ENCODE measurements around the gene POLE2.
"Not testable (repeated sequence)": the region's sequence is repeated elsewhere in the genome, so short reads cannot be mapped to it uniquely, and the experiment has no call there.

The POLE2 gene
- total RNA-seq: 2.6 to 8.9 reads per million in 2 experiments

GRCh38 chr14:49687942-49688700 lies at the start of gene POLE2:
Gene POLE2 (minus strand): TSS chr14:49688214. CDS start chr14:49688203, 11 bp downstream.
- DNase-seq (ENCODE audit: low read depth): peak; percentile 42

DNA sequence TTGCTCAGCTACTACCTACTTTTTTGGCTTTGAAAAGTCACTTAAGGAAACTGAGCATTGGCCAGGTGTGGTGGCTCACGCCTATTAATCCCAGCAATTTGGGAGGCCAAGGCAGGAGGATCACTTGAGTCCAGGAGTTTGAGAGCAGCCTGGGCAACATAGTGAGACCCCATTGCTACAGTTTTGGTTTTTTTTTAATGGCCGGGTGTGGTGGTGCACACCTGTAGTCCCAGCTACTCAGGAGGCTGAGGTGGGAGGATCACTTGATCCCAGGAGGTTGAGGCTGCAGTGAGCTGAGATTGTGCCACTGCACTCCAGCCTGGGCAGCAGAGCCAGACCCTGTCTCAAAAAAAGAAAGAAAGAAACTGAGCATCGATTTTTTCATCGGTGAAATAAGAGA lies 47.7 kb upstream of the POLE2 start:
- DNase-seq (ENCODE audit: low read depth): not testable (repeated sequence)

DNA sequence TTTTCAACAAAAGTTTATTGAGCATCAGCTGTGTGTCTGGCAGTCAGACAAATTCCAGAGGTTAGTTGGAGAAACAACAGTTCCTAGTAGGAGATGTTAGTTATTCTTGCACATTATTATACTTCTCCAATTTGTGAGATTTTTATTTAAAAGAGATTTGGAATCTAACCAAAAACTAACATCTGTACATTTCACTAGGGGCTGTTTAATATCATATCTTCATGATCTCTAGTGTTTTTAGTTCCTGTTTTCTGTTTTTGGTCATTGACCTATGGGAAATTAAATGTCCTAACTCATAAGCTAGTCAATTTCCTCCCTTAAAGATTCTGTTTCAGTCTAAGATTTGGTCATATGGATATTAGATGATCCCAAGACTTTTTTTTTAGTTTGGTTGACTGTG lies 45.8 kb upstream of the POLE2 start:
- no peak for DNase-seq (ENCODE audit: low read depth)

GRCh38 chr14:49732896-49733295 lies 44.9 kb upstream of the POLE2 start:
- DNase-seq (ENCODE audit: low read depth): no peak

GRCh38 chr14:49727171-49727570 lies 39.2 kb upstream of the POLE2 start:
- no peak for DNase-seq (ENCODE audit: low read depth)

- DNase-seq (ENCODE audit: low read depth): not testable (repeated sequence)
Measured at GRCh38 chr14:49721733-49722435, 33.9 kb upstream of the POLE2 start.

GRCh38 chr14:49720744-49721143 lies 32.7 kb upstream of the POLE2 start:
- no peak for DNase-seq (ENCODE audit: low read depth)

DNA sequence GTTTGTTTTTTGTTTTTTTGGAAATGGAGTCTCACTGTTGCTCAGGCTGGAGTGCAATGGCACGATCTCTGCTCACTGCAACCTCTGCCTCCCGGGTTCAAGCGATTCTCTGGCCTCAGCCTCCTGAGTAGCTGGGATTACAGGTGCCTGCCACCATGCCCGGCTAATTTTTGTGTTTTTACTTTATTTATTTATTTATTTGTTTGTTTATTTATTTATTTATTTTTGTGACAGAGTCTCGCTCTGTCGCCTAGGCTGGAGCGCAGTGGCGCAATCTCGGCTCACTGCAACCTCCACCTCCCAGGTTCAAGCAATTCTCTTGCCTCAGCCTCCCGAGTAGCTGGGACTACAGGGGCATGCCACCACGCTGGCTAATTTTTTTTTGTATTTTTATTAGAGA lies 23.0 kb upstream of the POLE2 start:
- not testable (repeated sequence) for DNase-seq (ENCODE audit: low read depth)

- not testable (repeated sequence) for DNase-seq (ENCODE audit: low read depth)
Measured at GRCh38 chr14:49704471-49704870, 16.5 kb upstream of the POLE2 start.

- DNase-seq (ENCODE audit: low read depth): no peak
Measured at GRCh38 chr14:49703965-49704364, 16.0 kb upstream of the POLE2 start.

DNA sequence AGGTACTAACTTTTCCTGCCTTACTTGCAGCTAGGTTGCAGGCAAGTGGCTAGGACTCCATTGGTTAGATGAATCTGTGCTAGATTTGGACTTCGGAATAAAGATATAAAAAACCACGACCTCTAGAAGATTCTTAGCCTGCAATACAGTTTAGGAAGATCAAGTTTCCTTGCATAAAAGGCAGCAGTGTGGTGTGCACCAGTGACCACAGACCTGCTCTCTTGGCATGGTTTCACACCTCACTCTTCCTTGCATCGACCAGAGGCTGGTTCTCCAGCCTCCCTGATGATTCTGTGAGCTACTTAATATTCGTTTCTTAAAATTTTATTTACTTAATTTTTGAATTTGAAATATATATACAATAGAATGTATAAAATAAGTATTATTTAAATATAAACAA lies 14.7 kb upstream of the POLE2 start:
- no peak for DNase-seq (ENCODE audit: low read depth)

GRCh38 chr14:49693735-49694124 lies 5.7 kb upstream of the POLE2 start:
- DNase-seq (ENCODE audit: low read depth): not testable (repeated sequence)

- DNase-seq (ENCODE audit: low read depth): peak; percentile 68
Measured at GRCh38 chr14:49692811-49693734, 5.1 kb upstream of the POLE2 start, which contains the start of gene KLHDC1. Gene KLHDC1 (plus strand): TSS chr14:49693120. CDS start chr14:49693195, 75 bp downstream.

DNA sequence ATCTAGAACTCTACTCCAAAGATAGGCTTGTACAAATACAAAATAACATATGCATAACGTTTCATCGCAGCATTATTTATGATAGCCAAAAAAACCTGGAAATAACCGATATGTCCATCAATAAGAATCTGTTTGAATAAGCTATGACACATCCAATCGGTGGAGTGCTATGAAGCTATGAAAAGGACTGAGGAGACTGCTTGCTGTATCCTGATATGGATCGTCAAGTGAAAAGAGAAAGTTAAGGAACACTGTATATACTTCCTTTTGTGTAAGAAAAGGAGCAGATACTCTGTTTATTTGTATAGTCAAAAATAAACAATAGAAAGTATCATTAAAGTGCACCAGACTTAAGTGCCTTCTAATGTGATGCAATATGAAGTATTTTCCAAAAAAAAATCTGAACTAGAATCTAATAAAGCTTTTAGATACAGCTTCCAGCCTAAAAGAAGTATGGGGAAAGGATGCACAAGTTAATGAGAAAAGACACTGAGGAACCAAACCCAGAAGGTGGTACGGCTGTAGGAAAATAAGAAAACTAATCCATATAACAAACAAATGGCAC lies 4.3 kb upstream of the POLE2 start:
- DNase-seq (ENCODE audit: low read depth): no peak

DNA sequence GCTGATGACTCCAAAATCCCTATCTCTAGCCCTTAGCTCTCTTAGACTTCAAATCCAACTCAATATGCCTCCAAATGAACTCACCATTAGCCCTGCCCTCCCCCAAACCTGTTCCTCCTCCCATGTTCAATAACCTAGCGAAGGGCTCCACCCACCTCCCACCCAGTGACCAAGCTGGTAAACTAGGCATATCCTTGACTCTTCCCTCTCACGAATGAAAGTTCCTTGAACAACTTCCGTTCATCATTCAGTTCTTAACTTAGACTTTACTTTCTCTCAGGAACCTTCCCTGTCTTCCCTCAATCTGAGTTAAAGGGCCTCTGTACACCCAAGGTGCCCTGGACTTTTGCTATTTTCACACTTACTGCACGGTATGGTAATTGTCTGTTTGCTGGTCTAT lies 3.0 kb upstream of the POLE2 start:
- no peak for DNase-seq (ENCODE audit: low read depth)

DNA sequence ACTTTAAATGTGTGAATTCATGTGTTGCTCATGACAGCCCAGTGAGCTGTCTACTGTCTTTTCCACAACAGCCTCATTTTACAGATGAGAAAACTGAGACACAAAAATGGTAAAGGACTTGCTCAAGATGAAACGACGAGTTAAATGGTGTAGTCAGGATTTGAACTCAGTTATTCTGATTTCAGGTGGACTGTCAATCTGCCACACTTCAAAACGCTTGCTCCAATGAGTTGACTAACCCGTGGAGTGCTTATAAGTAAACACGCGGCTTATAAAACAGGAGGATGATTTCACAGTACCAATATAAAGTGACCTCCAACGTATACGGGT lies 652 bp upstream of the POLE2 start:
- no peak for DNase-seq (ENCODE audit: low read depth)

DNA sequence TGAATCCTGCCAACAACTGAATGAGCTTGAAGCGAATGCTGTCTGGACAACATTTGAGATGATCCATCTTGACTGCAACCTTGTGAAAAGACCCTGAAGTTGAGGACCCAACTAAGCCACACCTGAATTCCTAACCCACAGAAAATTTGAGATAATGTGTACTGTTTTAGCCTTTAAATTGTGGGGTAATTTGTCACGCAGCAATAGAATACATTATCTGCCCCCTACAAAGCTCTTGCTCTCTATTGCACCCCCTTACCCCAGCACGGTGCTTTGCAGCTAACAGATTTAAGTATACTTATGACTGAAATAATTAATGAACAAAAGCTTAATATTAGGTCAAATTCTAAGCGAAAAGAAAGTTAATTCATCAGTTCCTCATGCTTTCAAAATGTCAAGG lies 1.6 kb downstream of the POLE2 start:
- DNase-seq (ENCODE audit: low read depth): no peak

- DNase-seq (ENCODE audit: low read depth): no peak
Measured at GRCh38 chr14:49679271-49679670, 8.7 kb downstream of the POLE2 start.

GRCh38 chr14:49677643-49678042 lies 10.4 kb downstream of the POLE2 start:
- DNase-seq (ENCODE audit: low read depth): no peak

- DNase-seq (ENCODE audit: low read depth): no peak
Measured at GRCh38 chr14:49673586-49673985, 14.4 kb downstream of the POLE2 start.

GRCh38 chr14:49670475-49670874 lies 17.5 kb downstream of the POLE2 start:
- DNase-seq (ENCODE audit: low read depth): no peak

Measured in T follicular helper cell (primary cell).